HG03575 (cell line): ENCODE measurements around the gene CRAMP1.

Experiments
- ATAC-seq: cut with Tn5 transposase; IDR thresholded peaks from one replicate; pipeline ENCODE4 v1.9.1; 2021; ENCODE audit not compliant: unreplicated experiment, insufficient number of reproducible peaks, low FRiP score; ENCODE audit errors: extremely low read depth

CRAMP1 gene, protein sequence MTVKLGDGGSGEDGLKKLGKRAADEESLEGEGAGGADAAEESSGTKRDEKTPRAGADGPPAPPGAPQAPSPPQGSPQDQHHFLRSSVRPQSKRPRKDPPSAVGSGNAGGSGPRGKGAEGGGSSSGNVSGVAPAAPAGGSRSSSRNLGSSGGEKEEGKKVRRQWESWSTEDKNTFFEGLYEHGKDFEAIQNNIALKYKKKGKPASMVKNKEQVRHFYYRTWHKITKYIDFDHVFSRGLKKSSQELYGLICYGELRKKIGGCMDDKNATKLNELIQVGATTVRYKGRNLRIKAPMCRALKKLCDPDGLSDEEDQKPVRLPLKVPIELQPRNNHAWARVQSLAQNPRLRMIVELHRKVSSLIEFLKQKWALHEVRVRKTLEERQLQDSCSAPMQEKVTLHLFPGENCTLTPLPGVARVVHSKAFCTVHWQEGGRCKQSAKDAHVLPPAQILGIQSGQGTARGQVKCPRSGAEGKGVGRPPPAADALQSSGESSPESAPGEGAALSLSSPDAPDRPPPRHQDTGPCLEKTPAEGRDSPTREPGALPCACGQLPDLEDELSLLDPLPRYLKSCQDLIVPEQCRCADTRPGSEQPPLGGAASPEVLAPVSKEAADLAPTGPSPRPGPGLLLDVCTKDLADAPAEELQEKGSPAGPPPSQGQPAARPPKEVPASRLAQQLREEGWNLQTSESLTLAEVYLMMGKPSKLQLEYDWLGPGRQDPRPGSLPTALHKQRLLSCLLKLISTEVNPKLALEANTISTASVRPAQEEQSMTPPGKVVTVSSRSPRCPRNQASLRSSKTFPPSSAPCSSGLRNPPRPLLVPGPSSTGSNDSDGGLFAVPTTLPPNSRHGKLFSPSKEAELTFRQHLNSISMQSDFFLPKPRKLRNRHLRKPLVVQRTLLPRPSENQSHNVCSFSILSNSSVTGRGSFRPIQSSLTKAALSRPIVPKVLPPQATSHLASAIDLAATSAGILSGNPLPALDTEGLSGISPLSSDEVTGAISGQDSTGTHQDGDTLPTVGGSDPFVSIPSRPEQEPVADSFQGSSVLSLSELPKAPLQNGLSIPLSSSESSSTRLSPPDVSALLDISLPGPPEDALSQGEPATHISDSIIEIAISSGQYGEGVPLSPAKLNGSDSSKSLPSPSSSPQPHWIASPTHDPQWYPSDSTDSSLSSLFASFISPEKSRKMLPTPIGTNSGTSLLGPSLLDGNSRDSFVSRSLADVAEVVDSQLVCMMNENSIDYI (N-terminal part only)

DNA sequence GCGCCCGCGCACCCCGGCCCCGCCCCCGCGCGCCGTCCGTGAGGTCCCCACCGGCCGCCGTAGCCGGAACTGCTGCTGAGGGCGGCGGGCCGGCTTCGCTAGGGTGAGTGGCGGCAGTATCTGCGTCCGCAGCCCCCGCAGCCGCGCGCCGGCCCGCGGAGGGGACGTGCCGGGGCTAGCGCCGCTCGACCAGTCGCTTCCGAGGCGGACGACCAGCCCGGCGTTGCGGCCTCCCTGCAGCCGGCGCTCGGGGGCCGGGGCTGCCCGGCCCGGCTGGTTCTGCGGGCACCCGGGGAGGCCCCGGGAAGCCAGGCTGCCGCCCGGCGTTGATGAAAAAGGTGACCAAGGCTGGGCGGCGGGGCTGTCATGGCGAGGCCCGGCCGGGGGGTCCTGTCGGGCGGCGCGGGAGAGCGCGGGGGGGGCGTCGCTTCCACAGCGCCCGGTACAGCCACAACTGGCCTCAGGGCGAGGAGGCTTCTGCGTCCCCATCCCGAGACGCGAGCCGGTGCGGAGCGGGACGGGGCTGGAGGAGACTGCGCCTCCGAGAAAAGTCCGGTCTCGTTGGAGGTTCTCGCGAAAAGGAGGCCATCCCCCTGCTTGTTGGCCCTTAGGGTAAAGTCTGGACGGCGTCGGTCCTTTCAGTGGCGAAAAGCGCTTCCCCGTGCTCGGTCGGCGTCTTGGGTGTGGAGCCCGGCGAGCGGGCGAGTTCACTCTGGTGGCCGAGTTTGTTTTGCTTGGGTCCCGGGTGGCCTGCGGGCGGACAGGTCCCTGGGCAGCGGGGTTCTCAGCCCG lies at the start of gene CRAMP1:
CRAMP1 (plus strand) TSS at position 41 of the 792 bp plus-strand sequence. CDS start 2,280 bp downstream, outside the sequence.
- ATAC-seq, result no peak

DNA sequence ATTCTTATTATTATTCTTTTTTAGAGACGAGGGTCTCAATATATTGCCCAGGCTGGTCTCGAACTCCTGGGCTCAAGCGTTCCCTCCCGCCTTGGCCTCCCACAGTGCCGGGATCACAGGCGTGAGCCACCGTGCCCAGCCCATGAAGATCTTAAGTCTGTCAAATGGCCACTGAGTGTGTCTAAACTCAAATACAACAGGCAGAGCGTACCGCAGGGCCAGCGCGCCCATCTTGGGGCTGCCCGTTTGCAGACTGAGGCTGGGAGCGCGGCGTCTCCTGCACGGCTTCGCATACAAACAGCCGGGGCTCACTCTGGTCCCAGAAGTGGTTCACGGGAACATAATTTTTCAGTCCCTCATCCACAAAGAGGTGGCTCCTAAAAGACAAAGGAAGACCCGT lies 48.4 kb upstream of the CRAMP1 start:
- ATAC-seq, result no peak

DNA sequence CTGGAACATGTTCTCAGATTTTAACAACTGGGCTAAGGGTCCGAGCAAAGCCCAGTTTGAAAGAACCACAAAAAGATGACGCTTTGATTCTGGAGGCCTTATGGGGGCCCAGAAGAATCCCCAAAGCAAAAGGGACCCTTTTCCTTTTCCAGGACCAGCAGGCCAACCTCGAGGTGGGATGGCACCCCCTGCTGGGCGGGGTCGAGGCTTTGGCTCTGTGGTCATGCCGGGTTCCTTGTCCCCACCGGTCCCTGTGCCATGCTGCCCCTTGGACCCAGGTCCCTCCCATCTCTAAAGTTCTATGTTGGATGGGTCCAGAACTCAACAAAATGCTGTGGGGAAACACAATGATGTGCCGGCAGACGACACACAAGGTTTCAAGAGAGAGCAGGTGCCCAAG lies 47.8 kb upstream of the CRAMP1 start:
- ATAC-seq, result no peak

DNA sequence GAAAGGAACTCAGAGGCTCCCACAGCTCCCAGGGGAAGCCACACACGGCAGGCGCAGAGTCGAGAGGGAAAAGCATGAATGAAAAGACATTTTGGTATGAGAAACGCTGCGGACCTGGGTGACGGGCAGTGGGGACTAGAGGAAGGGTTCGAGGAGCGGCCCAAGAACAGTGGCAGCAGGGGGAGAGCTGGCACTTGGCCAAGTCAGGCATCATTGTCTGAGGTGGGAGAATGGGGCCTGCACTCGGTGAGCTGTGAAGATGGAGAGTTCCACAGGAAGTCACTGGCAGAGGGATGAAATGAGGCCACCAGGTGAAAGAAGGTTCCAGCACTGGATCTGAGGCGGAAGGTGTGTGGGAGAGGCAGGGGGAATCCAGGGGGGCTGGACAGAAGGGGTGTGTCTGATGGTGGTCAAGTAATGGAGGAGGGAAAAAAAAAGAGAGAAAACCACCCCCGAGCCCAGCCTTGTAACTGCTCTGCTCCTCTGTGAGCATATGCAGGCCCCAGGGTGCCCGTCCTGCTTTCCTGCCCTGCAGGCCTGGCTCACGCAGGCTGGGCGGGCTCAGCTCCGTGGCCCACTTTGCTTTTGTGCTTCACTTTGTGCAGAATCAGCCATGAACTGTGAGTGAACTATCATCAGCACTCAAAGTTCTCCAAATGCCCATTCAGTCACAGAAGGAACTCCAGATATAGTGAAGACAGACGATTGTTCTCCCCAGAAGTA lies 46.9 kb upstream of the CRAMP1 start:
- ATAC-seq, result no peak

DNA sequence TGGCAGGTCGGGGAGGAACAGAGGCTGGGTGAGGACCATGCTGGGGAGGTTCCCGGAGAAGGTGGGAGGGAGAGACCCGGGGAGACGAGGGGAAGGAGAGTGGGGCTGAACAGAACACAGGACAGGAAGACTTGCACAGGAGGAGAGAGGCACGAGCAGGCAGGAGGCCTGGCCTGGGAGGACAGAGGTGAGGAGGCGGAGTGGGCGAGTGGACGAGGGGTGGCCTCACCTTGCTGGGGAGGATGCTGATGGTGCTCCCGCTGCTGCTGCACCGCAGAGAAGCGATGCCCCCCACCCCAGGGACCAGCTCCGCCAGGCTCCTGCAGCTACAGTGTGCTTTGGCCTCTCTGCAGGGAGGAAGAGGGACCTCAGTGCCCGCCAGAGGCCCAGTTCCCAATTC lies 44.2 kb upstream of the CRAMP1 start:
- no peak for ATAC-seq

DNA sequence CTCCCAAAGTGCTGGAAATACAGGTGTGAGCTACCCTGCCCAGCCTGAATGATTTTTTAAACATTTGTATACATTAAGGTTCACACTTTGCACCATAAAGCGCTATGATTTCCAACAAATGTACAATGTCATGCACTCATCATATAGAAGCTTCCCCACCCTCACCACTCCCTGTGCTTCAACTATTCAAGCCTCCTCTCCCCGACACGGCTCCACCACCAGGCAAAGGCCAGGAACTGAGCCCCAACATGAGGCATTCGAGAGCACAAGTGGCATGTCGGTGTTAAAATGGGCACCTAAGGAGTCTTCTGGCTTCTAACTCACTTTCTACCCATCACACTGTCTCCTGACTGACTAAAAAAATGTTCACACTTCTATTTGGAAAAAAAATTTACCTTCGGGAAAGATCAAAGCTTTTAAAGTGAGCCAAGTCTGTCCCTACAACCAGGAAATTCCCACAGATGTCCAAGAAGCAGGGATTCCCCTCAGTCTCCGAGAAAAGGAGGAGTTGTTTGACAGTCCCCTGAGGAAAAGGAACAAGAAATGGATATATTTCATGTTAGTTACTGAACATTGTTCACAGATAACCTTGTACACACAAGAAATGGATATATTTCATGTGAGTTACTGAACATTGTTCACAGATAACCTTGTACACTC lies 41.0 kb upstream of the CRAMP1 start:
- ATAC-seq, result no peak

DNA sequence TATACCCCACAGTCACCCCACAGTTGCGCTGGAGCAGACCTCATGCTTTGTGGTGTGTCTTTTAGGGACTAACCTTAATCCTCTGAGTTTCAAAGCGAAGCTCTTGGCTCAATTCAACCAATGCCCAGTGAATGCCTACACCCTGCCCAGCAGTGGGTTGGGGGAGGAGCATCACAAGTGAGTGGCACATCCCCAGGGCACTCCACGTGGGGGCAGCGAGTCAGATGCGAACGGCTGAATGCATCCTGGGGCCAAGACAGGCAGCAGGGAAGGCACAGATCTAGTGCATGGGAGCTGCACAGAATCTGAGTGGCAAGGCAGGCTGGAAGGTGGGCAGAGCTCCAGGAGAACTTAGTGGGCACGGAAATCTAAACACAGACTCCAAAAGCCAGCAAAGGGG lies 39.5 kb upstream of the CRAMP1 start:
- ATAC-seq, result no peak

DNA sequence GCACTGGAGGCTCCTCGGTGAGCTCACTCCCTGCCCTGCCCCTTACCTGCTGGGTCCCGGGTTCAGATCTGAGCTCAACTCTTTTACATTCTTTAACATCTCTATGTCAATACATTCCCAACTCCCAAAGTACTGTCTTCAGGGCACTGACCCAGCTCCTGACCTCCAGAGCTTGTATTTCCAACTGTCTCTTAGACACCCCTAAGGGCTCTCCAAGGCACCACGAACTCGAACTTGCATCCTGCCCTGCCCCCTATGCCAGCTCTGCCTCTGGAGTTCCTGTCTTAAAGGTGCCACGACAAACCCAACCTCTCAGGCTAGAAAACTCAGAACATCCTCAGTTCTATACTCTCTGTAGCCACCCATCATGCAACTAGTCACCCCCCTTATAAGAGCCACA lies 38.9 kb upstream of the CRAMP1 start:
- no peak for ATAC-seq

DNA sequence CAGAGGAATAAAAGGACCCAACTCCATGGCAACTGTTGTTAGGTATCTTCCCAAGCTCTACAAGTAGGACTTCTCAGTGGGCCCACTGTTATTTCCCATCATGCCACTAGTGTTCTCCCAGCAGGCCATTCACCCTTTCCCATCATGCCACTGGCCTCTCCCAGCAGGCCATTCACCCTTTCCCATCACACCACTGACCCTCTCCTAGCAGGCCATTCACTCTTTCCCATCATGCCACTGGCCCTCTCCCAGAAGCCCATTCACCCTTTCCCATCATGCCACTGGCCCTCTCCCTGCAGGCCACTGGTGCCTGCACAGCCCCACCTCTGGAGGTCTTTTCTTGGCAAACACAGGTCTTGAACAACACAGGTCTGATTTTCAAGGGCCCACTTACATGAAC lies 36.6 kb upstream of the CRAMP1 start:
- ATAC-seq, result no peak

DNA sequence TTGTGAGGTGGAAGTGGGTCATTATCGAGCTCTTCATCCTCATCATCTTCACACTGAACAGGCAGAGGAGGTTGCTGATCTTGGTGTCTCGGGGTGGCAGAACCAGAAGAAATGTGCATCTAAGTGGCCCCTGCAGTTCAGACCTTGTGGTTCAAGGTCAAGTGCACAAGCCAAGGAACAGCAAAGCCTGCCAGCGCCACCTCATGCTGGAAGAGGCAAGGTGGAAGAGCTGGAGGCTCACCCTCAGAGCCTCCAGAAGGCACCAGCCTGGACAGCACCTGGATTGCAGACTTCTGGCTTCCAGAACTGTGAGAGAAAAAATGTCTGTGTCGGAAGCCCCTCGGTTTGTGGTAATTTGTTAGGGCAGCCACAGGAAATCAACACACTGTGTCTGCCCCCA lies 32.9 kb upstream of the CRAMP1 start:
- no peak for ATAC-seq

DNA sequence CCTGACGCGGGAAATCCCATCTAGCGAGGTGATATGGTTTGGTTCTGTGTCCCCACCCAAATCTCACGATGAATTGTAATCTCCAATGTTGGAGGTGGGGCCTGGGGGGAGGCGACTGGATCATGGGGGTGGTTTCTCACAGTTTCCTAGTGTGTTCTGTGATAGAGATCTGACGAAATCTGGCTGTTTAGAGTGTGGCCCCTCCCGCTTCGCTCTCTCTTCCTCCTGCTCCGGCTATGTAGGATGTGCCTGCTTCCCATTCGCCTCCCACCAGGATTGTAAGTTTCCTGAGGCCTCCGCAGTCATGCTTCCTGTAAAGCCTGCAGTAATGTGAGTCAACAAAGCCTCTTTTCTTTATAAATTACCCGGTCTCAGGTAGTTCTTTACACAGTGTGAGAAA lies 31.9 kb upstream of the CRAMP1 start:
- ATAC-seq, result no peak

DNA sequence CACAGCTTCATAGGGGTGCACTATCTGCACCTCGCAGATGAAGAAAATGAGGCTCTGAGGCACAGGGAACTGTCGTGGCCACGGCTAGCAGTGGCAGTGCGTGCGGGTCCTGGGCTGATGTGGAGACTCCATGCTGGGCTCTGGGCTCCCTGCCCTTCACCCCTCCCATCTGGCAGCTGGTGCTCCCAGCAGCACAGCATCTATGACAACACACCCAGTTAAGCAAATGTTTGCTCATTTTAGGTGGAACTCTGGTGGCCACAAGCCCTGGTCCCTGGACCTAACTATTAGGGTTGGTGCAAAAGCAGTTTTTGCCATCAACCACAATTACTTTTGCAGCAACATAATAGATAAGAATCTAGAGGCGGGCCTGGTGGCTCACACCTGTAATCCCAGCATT lies 31.2 kb upstream of the CRAMP1 start:
- ATAC-seq, result no peak

DNA sequence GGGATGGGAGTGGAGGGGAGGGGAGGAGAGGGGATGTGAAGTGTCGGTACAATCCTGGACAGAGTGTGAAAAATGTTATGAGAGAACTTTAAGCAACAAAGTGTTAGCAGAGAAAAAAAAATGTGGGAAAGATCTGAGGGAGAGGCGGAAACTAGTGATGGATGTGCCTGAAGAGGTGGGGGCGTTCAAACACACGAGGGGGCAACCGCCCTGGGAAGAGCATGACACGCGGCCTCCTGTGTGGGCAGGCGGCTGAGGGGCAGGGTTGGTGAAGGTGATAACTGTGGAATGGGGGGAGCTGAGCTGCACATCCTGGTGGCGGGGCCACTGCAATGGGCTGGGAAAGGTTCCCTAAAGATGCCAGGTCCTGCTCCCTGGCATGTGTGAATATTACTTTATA lies 30.4 kb upstream of the CRAMP1 start:
- no peak for ATAC-seq

DNA sequence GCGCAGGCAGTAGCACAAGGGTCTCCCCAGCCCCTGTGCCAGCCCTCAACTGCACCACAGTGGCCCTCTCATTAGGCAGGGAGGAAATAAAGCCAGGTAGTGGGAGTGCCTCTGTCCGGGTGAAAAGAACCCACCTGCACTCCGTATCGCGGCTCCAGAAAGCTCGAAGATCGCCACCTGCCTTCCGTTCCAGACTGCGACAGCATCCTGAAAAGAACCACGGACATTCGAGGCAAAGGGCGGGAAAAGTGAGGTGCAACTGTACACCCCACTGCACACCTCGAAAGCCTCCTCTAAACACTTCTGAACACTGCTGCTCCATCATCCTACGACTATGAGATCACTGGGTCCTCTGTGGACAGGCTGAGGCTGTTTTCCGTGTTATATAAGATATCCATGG lies 29.0 kb upstream of the CRAMP1 start:
- ATAC-seq, result no peak

DNA sequence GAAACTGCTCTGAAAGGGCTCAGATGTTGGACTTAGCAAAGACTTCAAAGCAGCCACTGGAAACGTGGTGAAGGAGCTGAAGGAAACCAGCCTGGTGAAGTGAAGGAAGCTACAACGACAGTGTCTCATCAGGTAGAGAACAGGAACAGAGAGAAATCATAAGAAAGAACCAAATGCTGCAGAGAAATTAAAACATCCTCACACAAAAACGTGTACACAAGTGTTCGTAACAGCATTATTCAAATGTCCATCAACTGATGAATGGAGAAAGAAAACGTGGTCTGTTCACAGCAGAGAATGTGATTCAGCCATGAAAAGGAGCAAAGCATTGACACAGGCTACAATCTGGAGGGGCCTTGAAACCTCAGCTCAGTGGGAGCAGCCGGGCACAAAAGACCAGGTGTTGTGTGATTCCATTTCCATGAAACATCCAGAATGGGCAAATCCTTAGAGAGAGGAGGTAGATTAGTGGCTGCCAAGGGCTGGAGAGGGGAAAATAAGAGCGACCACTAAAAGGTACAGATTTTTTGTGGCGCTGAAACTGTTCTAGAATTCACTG lies 27.2 kb upstream of the CRAMP1 start:
- no peak for ATAC-seq

DNA sequence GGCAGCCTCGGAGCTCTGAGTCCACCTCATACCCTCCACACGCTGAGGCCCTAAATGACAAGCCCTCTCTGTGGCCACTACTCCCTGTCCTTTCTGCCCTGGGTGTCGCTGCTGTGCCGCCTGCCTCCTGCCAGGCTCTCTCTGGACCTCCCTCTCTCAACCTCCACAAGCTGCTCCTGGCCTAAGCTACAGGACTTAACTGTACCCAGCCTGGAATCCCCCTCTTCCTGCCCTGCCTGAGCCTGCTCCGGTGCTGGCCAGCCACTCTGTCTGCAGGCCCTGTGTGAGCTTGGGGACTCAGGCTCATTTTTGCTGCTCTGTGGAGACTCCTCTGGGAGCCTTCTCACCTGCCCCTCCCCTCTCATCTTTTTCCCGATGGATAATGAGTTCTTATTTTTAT lies 21.8 kb upstream of the CRAMP1 start:
- no peak for ATAC-seq

DNA sequence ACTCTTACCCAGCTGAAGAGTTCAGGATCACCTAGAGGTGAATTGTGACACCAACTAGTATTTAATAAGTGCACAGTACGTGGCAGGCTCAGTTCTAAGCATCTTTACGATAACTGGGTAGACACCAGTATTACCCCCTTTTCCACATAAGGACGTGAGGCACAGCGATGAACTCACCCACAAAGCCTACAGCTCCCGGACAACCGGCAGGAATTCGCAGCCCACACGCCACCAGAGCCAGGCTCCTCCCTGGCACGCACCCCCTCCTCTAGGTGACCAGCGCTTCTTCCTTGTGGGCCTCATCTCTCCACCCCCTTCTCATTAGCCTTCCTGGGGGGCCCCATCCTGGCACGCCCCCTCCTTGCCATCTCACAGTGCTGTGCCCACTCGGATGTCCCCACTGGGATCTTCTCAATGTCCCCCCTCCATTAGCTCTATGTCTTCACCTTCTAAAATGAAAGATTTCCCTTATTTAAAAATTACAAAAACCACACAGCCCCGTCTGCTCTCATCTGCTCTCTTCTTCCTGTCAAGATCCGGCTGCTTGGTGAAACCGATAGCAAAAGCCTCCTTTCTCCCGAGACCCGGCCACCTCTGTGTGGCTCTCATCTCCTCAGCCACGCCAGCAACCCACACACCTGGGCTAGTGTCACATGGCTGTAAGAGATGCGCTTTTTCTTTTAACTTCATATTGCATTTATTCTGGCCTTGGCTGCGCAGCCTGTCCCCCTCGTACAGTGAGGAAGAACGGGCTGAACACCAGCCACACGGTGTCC lies 21.0 kb upstream of the CRAMP1 start:
- no peak for ATAC-seq
